HCT116 (cell line): ENCODE results near the gene EXOSC6. TPM values are rescaled to one million over a fixed set of nuclear protein-coding genes. Genes with fewer than 3 reads are reported as not detected.
"Not testable (repeated sequence)": the region's sequence is repeated elsewhere in the genome, so short reads cannot be mapped to it uniquely, and the experiment has no call there.

Experiments
- ATAC-seq: fragments of 200-7000 bp; cut with Tn5 transposase; 2 replicates; pipeline ENCODE4 v1.9.1; 2020; ENCODE audit warnings: mild to moderate bottlenecking, moderate library complexity
- BruUV-seq: library from RNA; stranded (reverse); fragments of 400-500 nt; replicated peaks from 2 replicates; lab custom pipeline; 2021; lab: Mats Ljungman, UMichigan
- CTCF ChIA-PET: fragments of 300-600 bp; sonication (Branson Sonifier 250); formaldehyde crosslinking; loops from one replicate; lab custom pipeline; 2021; ENCODE audit warnings: antibody characterized with exemption; lab: Charles Lee
- POLR2A ChIA-PET: fragments of 300-600, 350-600 bp; sonication (Branson Sonifier 250); formaldehyde crosslinking; loops from one replicate; lab custom pipeline; 2021; ENCODE audit warnings: antibody characterized with exemption; lab: Charles Lee
- RAD21 ChIA-PET, 2 experiments: fragments of 300-600 bp; sonication (Branson Sonifier 250); formaldehyde crosslinking; loops; one replicate each; lab custom pipeline; 2023; ENCODE audit warnings: low total read pairs in 2 of 2; ENCODE audit not compliant: uncharacterized antibody in 2 of 2, unreplicated experiment in 2 of 2, low non-redundant PET in 1 of 2; lab: Charles Lee
- DNase-seq: peaks from one replicate; pipeline ENCODE4 v3.0.0-alpha.2; 2010; ENCODE audit warnings: low read depth, low spot score
- H2AFZ ChIP-seq: fragments of 200-600 bp; shearing (Covaris generic), sonication (generic); 2 replicates; pipeline ENCODE4 v1.6.1; 2017; ENCODE audit warnings: low read depth, mixed run types, mixed read lengths, antibody characterized with exemption, low read length; ENCODE audit not compliant: poor library complexity, severe bottlenecking
- H3K27ac ChIP-seq: 2 replicates; pipeline ENCODE4 v1.5.1; 2012; ENCODE audit warnings: low read depth, low read length
- H3K27me3 ChIP-seq: fragments of 200-600 bp; sonication (generic); 2 replicates; pipeline ENCODE4 v1.6.1; 2016; ENCODE audit warnings: mixed run types, low read length, mixed read lengths; ENCODE audit not compliant: insufficient read depth
- H3K36me3 ChIP-seq, 2 experiments: fragments of 200-500 bp in 1 of 2; fragments of 200-600 bp in 1 of 2; sonication (Bioruptor generic) in 1 of 2; sonication (generic) in 1 of 2; 2 replicates each; pipeline versions ENCODE4 v1.5.1 to v1.6.1; 2014 to 2016; ENCODE audit warnings: low read length in 2 of 2, inconsistent platforms in 1 of 2, mixed read lengths in 1 of 2, mixed run types in 1 of 2; ENCODE audit not compliant: insufficient read depth in 2 of 2, control insufficient read depth in 1 of 2
- H3K4me1 ChIP-seq, 2 experiments: fragments of 200-600 bp in 1 of 2; sonication (generic) in 1 of 2; 2 replicates each; pipeline versions ENCODE4 v1.5.1 to v1.6.1; 2012 to 2017; ENCODE audit warnings: low read length in 2 of 2, inconsistent platforms in 1 of 2, mild to moderate bottlenecking in 1 of 2, mixed read lengths in 1 of 2, mixed run types in 1 of 2, moderate library complexity in 1 of 2; ENCODE audit not compliant: insufficient read depth in 2 of 2, control insufficient read depth in 1 of 2
- H3K4me2 ChIP-seq: fragments of 200-600 bp; sonication (generic); 2 replicates; pipeline ENCODE4 v1.6.1; 2017; ENCODE audit warnings: mixed run types, low read length, mixed read lengths
- H3K4me3 ChIP-seq, 2 experiments: fragments of 200-600 bp in 1 of 2; sonication (generic) in 1 of 2; replicated peaks in 1 of 2; 2 replicates each; pipeline ENCODE4 v1.5.1; 2011 to 2016; ENCODE audit warnings: low read length in 2 of 2, control low read depth in 1 of 2, low read depth in 1 of 2, mild to moderate bottlenecking in 1 of 2, mixed read lengths in 1 of 2, mixed run types in 1 of 2
- H3K79me2 ChIP-seq: fragments of 200-600 bp; sonication (generic); 2 replicates; pipeline ENCODE4 v1.6.1; 2017; ENCODE audit warnings: mild to moderate bottlenecking, mixed run types, low read length, moderate library complexity, mixed read lengths; ENCODE audit not compliant: insufficient read depth
- H3K9ac ChIP-seq: fragments of 200-600 bp; sonication (generic); 2 replicates; pipeline ENCODE4 v1.6.1; 2016; ENCODE audit warnings: low read length, mixed read lengths
- H3K9me2 ChIP-seq: fragments of 200-600 bp; sonication (generic), shearing (Covaris generic); 2 replicates; pipeline ENCODE4 v1.6.1; 2017; ENCODE audit warnings: mixed run types, mild to moderate bottlenecking, moderate library complexity; ENCODE audit not compliant: insufficient read depth
- H3K9me3 ChIP-seq, 2 experiments: fragments of 200-500 bp in 1 of 2; fragments of 200-600 bp in 1 of 2; sonication (Bioruptor generic) in 1 of 2; sonication (generic) in 1 of 2; 2 replicates each; pipeline ENCODE4 v1.6.1; 2014 to 2017; ENCODE audit warnings: low read length in 2 of 2, mixed read lengths in 2 of 2, inconsistent platforms in 1 of 2, low read depth in 1 of 2, mild to moderate bottlenecking in 1 of 2, mixed run types in 1 of 2, moderate library complexity in 1 of 2; ENCODE audit not compliant: control insufficient read depth in 1 of 2, insufficient read depth in 1 of 2
- H4K20me1 ChIP-seq: fragments of 200-600 bp; sonication (generic), shearing (Covaris generic); 2 replicates; pipeline ENCODE4 v1.6.1; 2017; ENCODE audit warnings: mixed run types, mild to moderate bottlenecking, moderate library complexity; ENCODE audit not compliant: insufficient read depth
- intact Hi-C: fragments of 100-400 bp; cut with micrococcal nuclease; formaldehyde crosslinking; loops from 2 replicates; pipeline ENCODE4 v1.10.0; 2022
- total RNA-seq: library from RNA; stranded (reverse); gene quantifications from one replicate; pipeline ENCODE4 v1.2.1, GENCODE V29; 2021; ENCODE audit not compliant: unreplicated experiment

The EXOSC6 gene
- total RNA-seq, 1 experiment from 2014 or later = 22.9 TPM

GRCh38 chr16:70223971-70224513, 27.7 kb downstream of the EXOSC6 start:
- H3K9ac ChIP-seq, H3K4me2 ChIP-seq, H3K4me1 ChIP-seq, H3K79me2 ChIP-seq, BruUV-seq, RAD21 ChIA-PET, DNase-seq, intact Hi-C loops, H4K20me1 ChIP-seq, CTCF ChIA-PET, H3K27me3 ChIP-seq, H3K9me2 ChIP-seq, H3K27ac ChIP-seq, POLR2A ChIA-PET, ATAC-seq, H3K4me3 ChIP-seq, H2AFZ ChIP-seq, H3K36me3 ChIP-seq, H3K9me3 ChIP-seq: not testable (repeated sequence)

GRCh38 chr16:70223216-70223615, 28.5 kb downstream of the EXOSC6 start:
- H3K4me1 ChIP-seq, H3K27ac ChIP-seq, H4K20me1 ChIP-seq, ATAC-seq, BruUV-seq, H3K9ac ChIP-seq, H3K4me3 ChIP-seq, RAD21 ChIA-PET, DNase-seq, H3K9me2 ChIP-seq, H3K36me3 ChIP-seq, POLR2A ChIA-PET, H3K27me3 ChIP-seq, H3K79me2 ChIP-seq, H3K9me3 ChIP-seq, CTCF ChIA-PET, H2AFZ ChIP-seq, H3K4me2 ChIP-seq, intact Hi-C loops: not testable (repeated sequence)

DNA sequence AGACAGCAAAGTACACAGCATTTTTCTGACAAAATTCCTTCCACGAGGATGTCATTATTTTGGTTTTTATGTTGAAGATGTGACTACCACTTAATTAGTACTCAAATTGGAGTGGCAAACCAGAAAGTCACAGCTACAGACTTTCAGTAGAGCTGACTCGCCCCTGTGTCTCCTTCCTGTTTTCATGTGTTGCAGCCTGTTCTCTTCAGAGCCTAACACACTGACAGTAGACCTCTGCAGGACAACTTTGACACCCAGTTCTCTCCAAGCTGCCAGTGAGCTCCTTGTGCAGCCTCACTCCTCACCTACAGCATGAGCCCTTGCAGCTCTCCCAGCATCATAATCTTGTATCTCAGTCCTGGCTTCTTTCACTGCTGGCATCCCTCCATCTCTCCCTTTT, 29.2 kb downstream of the EXOSC6 start:
- H3K9me2 ChIP-seq, CTCF ChIA-PET: not testable (repeated sequence)

DNA sequence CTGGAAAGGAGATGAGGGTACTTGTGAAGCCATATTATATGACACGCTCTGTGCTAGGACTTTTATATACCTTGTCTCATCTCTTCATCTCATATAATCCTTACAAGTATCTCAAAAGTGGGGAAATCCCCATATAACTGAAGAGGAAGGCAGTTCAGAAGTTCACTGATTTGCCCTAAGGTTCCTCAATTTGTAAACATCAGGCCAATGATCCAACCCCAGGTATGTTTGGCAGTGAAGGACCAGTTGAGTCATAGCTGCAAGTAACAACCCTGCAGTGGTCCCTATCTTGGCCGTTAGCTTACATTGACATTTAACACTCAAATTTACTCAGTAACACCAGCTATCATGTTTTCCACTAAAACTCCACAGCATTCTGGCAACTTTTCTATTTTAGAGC, 33.2 kb downstream of the EXOSC6 start:
- ATAC-seq, H3K9me3 ChIP-seq, H2AFZ ChIP-seq, RAD21 ChIA-PET, POLR2A ChIA-PET, intact Hi-C loops, CTCF ChIA-PET, DNase-seq, BruUV-seq, H3K4me2 ChIP-seq, H3K79me2 ChIP-seq, H3K27me3 ChIP-seq, H3K9ac ChIP-seq, H3K36me3 ChIP-seq, H3K4me3 ChIP-seq, H4K20me1 ChIP-seq, H3K27ac ChIP-seq, H3K9me2 ChIP-seq, H3K4me1 ChIP-seq: not testable (repeated sequence)

More for the DNA sequence above, 29.2 kb downstream of the EXOSC6 start:
- H3K27ac ChIP-seq, H3K79me2 ChIP-seq, BruUV-seq, intact Hi-C loops, H4K20me1 ChIP-seq, H3K4me2 ChIP-seq, H3K4me3 ChIP-seq, H3K27me3 ChIP-seq, H3K9me3 ChIP-seq, RAD21 ChIA-PET, ATAC-seq, H3K36me3 ChIP-seq, DNase-seq, H3K9ac ChIP-seq, H3K4me1 ChIP-seq, H2AFZ ChIP-seq: not testable (repeated sequence)
- POLR2A ChIA-PET = interaction anchor here (0.5 kb wide), 1 partner anchor 1037 kb away, joined by 3 read pairs; no protein-coding TSS in a partner anchor
